ENCODE results near the gene JKAMP. TPM values are rescaled to one million over a fixed set of nuclear protein-coding genes. Genes with fewer than 3 reads are reported as not detected.

The JKAMP gene
- total RNA-seq, 2 donors from 2014 or later: 21.7 to 24.4 TPM

GRCh38 chr14:59529189-59529588 lies 44.9 kb downstream of the JKAMP start:
- DNase-seq (ENCODE audit: low spot score): no peak
- intact Hi-C loops (cut with DNase I): no loop called here

GRCh38 chr14:59530349-59530748 lies 46.0 kb downstream of the JKAMP start:
- intact Hi-C loops (cut with DNase I): no loop called here
- no peak for DNase-seq (ENCODE audit: low spot score)

GRCh38 chr14:59532419-59532818 lies 48.1 kb downstream of the JKAMP start:
- no peak for DNase-seq (ENCODE audit: low spot score)
- intact Hi-C loops (cut with DNase I): no loop called here

- intact Hi-C loops (cut with DNase I): no loop called here
Observed at GRCh38 chr14:59534361-59534987, 50.2 kb downstream of the JKAMP start.

GRCh38 chr14:59537476-59537875 lies 53.2 kb downstream of the JKAMP start:
- DNase-seq (ENCODE audit: low spot score): no peak
- intact Hi-C loops (cut with DNase I): no loop called here

More at GRCh38 chr14:59534361-59534987, 50.2 kb downstream of the JKAMP start:
- no peak for DNase-seq (ENCODE audit: low spot score)

- no peak for DNase-seq (ENCODE audit: low spot score)
Observed at GRCh38 chr14:59538936-59539335, 54.6 kb downstream of the JKAMP start.

GRCh38 chr14:59540852-59541251 lies 56.5 kb downstream of the JKAMP start:
- DNase-seq (ENCODE audit: low spot score): no peak
- intact Hi-C loops (cut with DNase I): no loop called here

More at GRCh38 chr14:59538936-59539335, 54.6 kb downstream of the JKAMP start:
- intact Hi-C loops (cut with DNase I): no loop called here

- DNase-seq (ENCODE audit: low spot score): no peak
- intact Hi-C loops (cut with DNase I): no loop called here
Observed at GRCh38 chr14:59541731-59542130, 57.4 kb downstream of the JKAMP start.

- no peak for DNase-seq (ENCODE audit: low spot score)
- intact Hi-C loops (cut with DNase I): no loop called here
Observed at GRCh38 chr14:59543873-59544272, 59.6 kb downstream of the JKAMP start.

GRCh38 chr14:59547310-59547709 lies 63.0 kb downstream of the JKAMP start:
- DNase-seq (ENCODE audit: low spot score): no peak
- intact Hi-C loops (cut with DNase I): no loop called here

Other genes starting within 250 kb of the JKAMP start
- gene GPR135, start 19.1 kb upstream of the JKAMP start, total RNA-seq: 1 to 10 TPM; 7.5 to 8.1 TPM
- 10 to 100 TPM; 30.2 to 36.3 TPM for gene L3HYPDH, start 109 bp upstream of the JKAMP start, total RNA-seq
- under 1 TPM in 1 of 2 donors, not detected in 1; 0.10 TPM for gene CCDC175, start 92.3 kb downstream of the JKAMP start, total RNA-seq